ENCODE data around the gene SIPA1L3.

The SIPA1L3 gene

DNA sequence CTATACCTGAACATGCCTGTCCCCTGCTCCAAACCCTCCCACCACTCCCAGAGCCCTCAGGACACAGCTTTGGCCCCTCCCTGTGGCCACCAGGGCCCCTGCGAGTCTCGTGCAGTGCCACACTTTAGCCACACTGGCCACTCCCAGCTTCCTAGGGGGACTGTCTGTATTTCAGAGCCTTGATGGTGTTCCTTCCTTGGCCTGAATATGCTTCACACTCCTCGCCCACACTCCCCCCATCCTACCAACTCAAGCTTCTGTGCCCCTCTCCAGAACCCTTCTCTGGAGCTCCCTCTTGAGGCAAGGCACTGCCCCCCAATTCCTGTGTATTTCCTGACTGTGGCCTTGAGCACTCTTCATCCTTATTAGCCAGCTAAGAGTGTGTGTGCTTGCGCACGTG, 236.8 kb downstream of the SIPA1L3 start:
- TF ChIP-seq ZNF274 (IDR thresholded peaks at IDR 0.05; ENCODE audit: low read depth, low read length), result no peak
- no peak overlapping the region for H3K4me3 ChIP-seq (ENCODE audit: low read length)

DNA sequence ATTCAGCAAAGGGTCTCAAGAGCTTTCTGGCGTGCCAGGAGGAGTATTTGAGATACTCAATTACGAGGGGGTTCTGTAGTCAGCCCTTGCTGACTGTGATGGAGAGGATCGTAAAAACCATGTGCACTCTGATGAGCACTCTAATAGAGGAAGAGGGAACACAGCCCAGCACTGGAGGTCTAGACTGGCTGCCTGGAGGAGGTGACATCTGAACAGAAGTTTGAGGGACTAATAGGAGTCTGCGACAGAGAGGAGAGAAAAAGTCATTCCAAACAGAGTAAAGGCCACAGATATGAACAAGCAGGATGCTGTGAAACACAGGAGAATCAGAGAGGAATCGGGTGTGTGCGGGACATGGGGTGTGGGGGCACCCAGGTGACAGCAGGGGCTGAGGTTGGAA, 237.7 kb downstream of the SIPA1L3 start:
- no peak for TF ChIP-seq ZNF274 (IDR thresholded peaks at IDR 0.05; ENCODE audit: low read depth, low read length)
- H3K4me3 ChIP-seq (ENCODE audit: low read length), result no peak overlapping the region

DNA sequence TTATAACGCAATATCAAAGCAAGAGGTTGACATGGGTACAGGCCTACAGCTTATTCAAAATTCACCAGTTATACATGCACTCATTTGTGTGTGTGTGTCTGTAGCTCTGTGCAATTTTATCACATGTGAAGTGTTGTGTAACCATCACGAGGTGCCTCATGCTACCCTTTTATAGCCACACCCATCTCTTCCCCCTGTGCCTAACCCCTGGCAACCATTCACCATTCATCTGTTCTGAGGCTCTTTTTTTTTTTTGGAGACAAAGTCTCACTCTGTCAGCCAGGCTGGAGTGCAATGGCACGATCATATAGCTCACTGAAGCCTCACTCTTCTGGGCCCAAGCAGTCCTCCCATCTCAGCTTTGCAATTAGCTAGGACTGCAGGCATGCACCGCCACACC, 238.6 kb downstream of the SIPA1L3 start:
- no peak for TF ChIP-seq ZNF274 (IDR thresholded peaks at IDR 0.05; ENCODE audit: low read depth, low read length)
- no peak overlapping the region for H3K4me3 ChIP-seq (ENCODE audit: low read length)

DNA sequence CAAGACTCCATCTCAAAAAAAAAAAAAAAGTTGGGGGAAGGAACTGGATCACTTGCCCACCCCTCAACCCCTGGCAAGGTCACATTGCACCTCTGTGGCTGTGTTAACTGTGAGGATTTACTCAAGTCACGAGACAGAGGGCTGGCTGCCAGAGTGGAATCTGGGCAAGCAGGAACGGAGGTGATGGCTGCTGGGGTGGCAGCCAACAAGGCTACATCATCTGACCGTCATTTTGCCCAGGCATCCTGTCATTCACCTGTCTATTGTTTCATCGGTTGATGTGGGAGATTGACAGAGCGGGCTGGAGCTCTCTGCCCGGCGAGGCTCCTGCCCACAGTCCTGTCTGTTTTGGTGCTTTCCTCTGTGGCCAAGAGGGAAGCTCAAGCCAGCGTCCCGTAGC, 241.3 kb downstream of the SIPA1L3 start:
- TF ChIP-seq ZNF274 (IDR thresholded peaks at IDR 0.05; ENCODE audit: low read depth, low read length), result no peak
- no peak overlapping the region for H3K4me3 ChIP-seq (ENCODE audit: low read length)

DNA sequence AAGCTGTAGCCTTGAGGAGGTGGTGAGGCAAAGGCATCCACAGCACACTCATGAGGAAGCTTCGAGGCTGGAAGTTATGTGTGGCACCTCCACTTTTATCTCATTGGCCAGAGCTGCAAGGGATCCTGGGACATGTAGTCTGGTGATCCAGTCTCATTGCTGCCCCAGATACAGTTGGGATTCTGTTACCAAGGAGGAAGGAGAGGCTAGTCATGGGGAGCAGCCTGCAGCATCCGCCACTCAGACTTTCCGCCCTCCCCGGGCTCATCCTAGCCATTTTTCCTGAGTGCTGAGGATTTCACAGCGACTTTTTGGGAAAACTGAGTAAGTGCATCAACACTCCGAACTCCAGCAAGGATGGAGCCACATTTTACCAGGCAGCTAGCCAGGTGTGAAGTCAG, 242.7 kb downstream of the SIPA1L3 start:
- no peak overlapping the region for H3K4me3 ChIP-seq (ENCODE audit: low read length)
- TF ChIP-seq ZNF274 (IDR thresholded peaks at IDR 0.05; ENCODE audit: low read depth, low read length), result no peak

DNA sequence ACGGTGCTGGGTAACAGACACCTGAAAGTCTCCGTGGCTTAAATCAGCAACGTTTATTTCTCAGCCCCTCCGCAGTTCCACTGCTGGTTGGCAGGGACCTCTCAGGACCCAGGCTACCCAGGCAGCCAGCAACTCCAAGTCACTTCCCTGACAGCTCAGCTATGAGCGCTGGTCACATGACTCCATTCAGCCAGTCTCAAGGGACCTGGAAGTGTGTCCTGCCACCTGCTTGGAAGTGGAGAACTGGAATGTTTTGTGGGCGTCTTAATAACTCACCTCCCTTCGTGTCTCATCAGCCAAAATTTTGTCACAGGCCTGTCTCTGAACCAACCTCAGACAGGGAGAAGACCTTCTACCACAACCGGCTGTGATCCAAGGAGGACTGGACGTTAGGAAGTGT, 244.2 kb downstream of the SIPA1L3 start:
- H3K4me3 ChIP-seq (ENCODE audit: low read length), result no peak overlapping the region
- TF ChIP-seq ZNF274 (IDR thresholded peaks at IDR 0.05; ENCODE audit: low read depth, low read length), result no peak

DNA sequence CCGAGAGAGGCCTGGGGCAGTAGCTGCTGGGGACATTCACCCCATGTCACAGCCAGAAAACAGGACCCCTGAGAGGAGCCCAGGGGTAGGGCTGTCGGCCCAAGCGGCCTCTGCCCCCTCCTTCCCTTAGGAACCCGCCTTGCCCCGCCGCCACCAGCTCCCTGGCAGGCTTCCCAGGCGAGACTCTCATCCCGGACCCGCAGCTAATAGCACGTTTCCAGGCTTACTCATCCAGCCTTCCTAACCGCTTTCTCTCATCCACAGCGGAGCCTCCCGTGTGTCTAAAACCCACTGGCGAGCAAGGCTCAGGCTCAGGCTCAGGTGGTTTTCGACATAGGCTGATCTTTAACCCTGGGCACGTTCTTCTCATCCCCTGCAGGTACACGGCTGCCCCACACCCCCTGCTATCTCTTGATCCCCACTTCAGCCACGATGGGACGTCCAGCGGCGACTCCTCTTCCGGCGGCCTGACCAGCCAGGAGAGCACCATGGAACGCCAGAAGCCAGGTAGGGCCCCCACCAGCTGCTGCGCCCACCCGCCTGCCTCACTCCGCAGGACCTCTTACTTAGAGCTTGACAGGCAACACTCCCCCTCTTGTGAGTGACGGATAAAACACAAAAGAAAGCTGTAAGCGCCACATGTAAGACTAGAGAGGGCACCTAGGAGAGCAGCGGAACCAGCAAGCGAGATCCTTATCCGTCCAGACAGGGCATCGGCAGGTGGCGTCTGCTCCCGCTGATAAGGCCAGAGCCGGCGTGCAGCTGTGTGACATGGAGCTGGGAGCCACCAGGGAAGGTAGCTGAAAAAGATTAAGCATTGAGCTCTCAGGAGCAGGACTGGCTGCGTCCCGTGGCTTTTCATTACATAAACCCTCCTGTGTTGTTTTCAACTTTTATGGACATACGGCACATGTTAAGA, 245.7 kb downstream of the SIPA1L3 start:
- no peak overlapping the region for H3K4me3 ChIP-seq (ENCODE audit: low read length)
- no peak for TF ChIP-seq ZNF274 (IDR thresholded peaks at IDR 0.05; ENCODE audit: low read depth, low read length)

DNA sequence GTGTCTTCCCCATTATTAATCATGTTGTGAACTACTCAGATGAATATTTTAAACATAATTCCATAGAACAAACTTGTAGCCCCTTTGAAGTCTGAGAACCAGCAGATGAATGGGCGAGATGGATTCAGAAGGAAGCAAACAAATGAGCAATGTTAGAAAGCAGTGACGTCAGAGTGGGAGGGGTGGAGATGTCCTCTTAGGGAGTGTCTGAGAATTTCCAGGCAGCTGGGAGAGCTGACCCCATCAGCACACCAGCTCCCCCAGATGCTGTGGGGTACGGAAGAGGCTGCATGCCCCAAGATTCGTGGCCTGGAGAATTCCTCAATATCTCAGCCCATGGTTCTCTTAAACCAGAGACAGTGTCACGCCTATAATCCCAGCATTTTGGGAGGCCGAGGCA, 248.4 kb downstream of the SIPA1L3 start:
- no peak overlapping the region for H3K4me3 ChIP-seq (ENCODE audit: low read length)
- no peak for TF ChIP-seq ZNF274 (IDR thresholded peaks at IDR 0.05; ENCODE audit: low read depth, low read length)

DNA sequence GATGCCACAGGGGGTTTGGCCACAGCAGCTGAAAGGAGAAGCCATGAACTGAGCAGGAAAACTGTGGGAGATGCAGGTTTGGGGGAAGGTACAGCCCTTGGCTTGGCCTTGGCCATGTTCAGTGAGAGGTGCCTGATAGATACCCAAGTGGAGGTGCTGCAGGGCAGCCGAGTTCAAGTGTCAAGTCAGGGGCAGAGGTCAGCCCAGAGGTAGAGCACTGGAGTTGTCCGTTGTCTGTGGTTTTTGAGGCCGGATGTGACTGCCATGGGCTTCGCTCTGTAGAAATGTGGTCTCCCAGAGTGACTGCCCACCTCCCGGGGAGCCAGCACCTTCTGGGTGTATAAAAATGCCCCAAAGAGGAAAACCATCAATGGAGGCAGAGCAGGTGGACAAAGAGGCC, 251.7 kb downstream of the SIPA1L3 start:
- H3K4me3 ChIP-seq (ENCODE audit: low read length), result no peak overlapping the region
- no peak for TF ChIP-seq ZNF274 (IDR thresholded peaks at IDR 0.05; ENCODE audit: low read depth, low read length)

DNA sequence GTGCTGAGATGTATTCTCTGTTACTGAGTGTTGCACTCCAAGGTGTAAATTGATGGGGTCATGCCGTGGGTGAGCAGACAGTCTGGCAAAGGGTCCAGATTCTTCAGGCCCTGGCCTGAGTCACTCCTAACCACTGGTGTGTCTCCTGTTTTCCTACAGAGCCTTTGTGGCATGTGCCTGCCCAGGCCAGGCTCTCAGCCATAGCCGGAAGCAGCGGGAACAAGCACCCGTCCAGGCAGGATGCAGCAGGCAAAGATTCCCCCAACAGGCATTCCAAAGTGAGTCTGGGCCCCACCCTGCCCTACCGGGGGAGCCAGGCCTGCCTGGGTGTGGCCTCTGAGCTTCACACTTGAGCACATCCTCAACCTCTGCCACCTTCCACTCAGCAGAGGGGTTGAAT, 255.1 kb downstream of the SIPA1L3 start:
- TF ChIP-seq ZNF274 (IDR thresholded peaks at IDR 0.05; ENCODE audit: low read depth, low read length), result no peak

DNA sequence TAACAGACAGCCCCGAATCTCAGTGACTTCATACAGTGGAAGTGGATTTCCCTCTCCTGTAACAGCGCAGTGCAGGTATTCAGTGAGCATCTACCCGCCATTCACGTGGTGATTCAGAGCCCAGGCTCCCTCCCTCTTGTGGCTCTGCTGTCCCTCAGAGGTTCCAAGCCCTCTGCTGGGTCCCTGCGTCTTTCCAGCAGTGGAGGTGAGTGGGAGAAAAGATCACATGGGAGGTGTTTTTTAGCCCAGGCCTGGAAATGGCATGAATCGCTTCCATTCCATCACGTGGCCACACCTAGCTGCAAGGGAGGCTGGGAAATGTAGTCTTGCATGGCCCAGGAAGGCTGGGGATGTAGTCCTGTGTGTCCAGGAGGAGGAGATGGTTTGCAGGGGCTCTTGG, 255.6 kb downstream of the SIPA1L3 start:
- H3K4me3 ChIP-seq (ENCODE audit: low read length), result no peak overlapping the region
- no peak for TF ChIP-seq ZNF274 (IDR thresholded peaks at IDR 0.05; ENCODE audit: low read depth, low read length)

More for the DNA sequence above, 255.1 kb downstream of the SIPA1L3 start:
- no peak overlapping the region for H3K4me3 ChIP-seq (ENCODE audit: low read length)

DNA sequence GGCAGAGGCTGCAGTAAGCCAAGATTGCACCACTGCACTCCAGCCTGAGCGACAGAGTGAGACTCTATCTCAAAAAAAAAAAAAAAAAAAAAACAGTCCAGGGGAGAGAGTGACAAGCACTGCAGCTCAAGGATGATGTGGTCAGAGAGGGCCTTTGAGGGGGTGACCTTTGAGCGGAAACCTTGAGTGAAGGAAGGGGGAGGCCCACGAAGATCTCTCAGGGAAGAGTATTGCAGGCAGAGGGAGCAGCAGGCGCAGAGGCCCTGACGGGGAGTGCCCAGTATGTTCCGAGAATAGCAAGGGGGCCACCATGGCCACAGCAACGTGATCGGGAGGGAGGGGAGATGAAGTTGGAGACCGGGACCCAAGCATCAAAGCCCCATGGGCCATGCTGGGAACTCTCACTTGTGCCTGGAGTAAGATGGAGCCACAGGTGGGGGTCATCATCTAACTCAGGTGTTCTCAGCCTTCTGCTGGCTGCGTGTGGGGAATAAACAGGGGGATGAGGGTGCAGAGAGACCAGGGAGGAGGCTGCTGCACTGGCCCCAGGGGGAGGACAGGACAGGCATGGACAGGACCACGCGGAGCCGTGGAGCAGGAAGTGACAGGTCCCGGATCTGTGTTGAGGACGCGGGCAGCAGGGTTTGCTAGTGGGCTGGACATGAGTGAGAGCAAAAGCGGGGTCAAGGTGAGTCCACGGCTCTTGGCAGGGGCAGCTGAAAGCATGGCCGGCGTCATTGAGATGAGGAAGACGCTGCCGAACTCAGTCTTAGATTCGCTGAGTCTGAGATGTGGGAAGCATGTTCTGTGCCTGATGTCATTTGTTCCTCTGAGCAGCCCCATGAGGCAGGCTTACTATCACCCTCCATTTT, 256.6 kb downstream of the SIPA1L3 start:
- H3K4me3 ChIP-seq (ENCODE audit: low read length), result no peak overlapping the region
- no peak for TF ChIP-seq ZNF274 (IDR thresholded peaks at IDR 0.05; ENCODE audit: low read depth, low read length)

DNA sequence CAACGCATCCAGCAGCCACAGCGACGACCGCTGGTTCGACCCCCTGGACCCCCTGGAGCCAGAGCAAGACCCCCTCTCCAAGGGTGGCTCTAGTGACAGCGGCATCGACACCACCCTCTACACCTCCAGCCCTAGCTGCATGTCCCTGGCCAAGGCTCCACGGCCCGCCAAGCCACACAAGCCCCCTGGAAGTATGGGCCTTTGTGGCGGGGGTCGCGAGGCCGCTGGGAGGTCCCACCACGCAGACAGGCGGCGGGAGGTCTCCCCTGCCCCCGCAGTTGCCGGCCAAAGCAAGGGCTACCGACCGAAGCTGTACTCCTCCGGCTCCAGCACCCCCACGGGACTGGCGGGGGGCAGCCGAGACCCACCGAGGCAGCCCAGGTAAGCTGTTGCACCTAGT, 257.5 kb downstream of the SIPA1L3 start:
- no peak for TF ChIP-seq ZNF274 (IDR thresholded peaks at IDR 0.05; ENCODE audit: low read depth, low read length)
- no peak overlapping the region for H3K4me3 ChIP-seq (ENCODE audit: low read length)

DNA sequence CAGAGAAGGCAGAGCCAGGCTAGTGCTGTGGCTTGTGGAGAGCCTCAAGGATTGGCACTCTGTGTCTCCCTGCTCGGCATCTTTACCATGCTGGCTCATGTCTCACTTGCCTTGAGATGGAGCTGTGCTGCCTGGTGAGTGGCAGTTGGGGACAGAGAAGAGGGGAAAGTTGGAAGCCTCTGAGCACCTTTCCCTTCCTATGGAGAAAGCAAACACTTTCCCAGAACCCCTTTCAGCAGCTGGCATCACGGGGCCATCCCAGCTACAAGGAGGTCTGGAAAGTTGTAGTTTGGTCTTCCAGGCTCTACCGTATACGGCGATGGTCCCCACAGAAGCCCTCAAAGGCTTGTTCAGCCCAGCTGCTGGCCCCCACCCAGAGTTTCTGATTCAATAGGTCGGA, 258.3 kb downstream of the SIPA1L3 start:
- H3K4me3 ChIP-seq (ENCODE audit: low read length), result no peak overlapping the region
- TF ChIP-seq ZNF274 (IDR thresholded peaks at IDR 0.05; ENCODE audit: low read depth, low read length), result no peak

DNA sequence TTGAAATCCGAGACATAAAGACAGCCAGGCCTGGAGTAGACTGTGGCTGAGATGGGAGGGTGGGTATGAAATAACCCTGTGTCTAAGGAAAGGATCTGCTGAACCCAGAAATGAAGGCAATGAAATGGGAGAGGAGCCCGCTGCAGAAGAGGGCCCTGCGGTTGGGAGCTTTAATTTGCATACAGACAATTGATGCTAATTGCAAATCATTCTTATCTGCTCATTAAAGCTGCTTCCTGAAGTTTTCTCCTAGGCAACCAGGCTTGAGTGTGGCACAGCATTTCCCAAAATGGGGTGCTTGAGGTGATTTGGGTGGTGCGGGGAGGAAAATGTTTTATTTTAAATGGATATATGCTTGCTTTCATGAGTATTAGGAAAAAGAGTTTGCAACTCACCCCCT, 261.6 kb downstream of the SIPA1L3 start:
- no peak for TF ChIP-seq ZNF274 (IDR thresholded peaks at IDR 0.05; ENCODE audit: low read depth, low read length)
- no peak overlapping the region for H3K4me3 ChIP-seq (ENCODE audit: low read length)
